Mononuclear cell (primary cell): ENCODE results near the gene EAF1. TPM values are rescaled to one million over a fixed set of nuclear protein-coding genes. Genes with fewer than 3 reads are reported as not detected.
"Not testable (repeated sequence)": the region's sequence is repeated elsewhere in the genome, so short reads cannot be mapped to it uniquely, and the experiment has no call there.

Source experiments
- H3K27me3 ChIP-seq: 2 replicates; pipeline ENCODE4 v1.6.0; 2011; ENCODE audit warnings: low read length, control low read depth; ENCODE audit not compliant: insufficient read depth
- H3K4me1 ChIP-seq: 2 replicates; pipeline ENCODE4 v1.5.1; 2011; ENCODE audit warnings: mild to moderate bottlenecking, low read length, control low read depth; ENCODE audit not compliant: insufficient read depth
- H3K4me3 ChIP-seq: 2 replicates; pipeline ENCODE4 v1.5.1; 2011; ENCODE audit warnings: mild to moderate bottlenecking, low read length, moderate library complexity
- H3K9me3 ChIP-seq: 2 replicates; pipeline ENCODE4 v1.5.1; 2011; ENCODE audit warnings: low read depth, mild to moderate bottlenecking, control low read depth, low read length
- total RNA-seq: library from RNA; depleted of rRNA; stranded (reverse); fragments of >200 nt; gene quantifications from one replicate; pipeline ENCODE4 v1.2.3, GENCODE V29; 2012

EAF1 gene
- total RNA-seq: 121 TPM

GRCh38 chr3:15427182-15427880, at the start of gene EAF1, which contains the start of gene METTL6:
TSS of gene EAF1 (plus strand) at chr3:15427598. CDS start at chr3:15427780, 182 bp downstream.
TSS of gene METTL6 (minus strand) at chr3:15427544. CDS start at chr3:15426511, 1,033 bp downstream.
- H3K9me3 ChIP-seq: no peaks in the 10 kb centered on the region
- H3K4me1 ChIP-seq: peaks cover 41% of the 10 kb centered on the region
- peak within 1 kb of the TSS; percentile 97 for H3K4me3 ChIP-seq
- H3K27me3 ChIP-seq: no peaks in the 10 kb centered on the region

- H3K9me3 ChIP-seq: no peaks in the 10 kb centered on the region
- peaks cover 13% of the 10 kb centered on the region for H3K4me1 ChIP-seq
- H3K27me3 ChIP-seq: no peaks in the 10 kb centered on the region
- no peak overlapping the region for H3K4me3 ChIP-seq
Observed at GRCh38 chr3:15377961-15378791, 49.2 kb upstream of the EAF1 start.

- Histone ChIP-seq H3K4me3 (no peak overlapping the region), H3K4me1 (peaks cover 29% of the 10 kb centered on the region), H3K9me3 (no peaks in the 10 kb centered on the region), H3K27me3 (no peaks in the 10 kb centered on the region)
Observed at GRCh38 chr3:15380980-15381890, 46.2 kb upstream of the EAF1 start.

DNA sequence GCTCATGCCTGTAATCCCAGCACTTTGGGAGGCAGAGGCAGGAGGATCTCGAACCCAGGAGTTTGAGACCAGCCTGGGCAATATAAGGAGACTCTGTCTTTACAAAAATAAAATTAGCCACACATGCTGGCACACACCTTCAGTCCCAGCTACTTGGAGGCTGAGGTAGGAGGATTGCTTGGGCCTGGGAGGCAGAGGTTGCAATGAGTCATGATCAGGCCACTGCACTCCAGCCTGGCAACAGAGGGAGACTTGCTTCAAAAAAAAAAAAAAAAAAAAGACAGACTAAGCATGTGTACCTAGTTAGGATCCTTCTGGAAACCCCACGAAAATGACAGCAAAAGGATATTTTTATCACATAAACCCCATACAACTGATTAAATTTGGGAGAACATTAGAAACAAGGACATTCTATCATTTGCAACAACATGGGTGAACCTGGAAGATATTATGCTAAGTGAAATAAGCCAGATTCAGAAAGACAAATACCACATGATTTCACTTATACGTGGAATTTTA, 44.9 kb upstream of the EAF1 start:
- Histone ChIP-seq H3K4me3 (no peak overlapping the region), H3K4me1 (peaks cover 39% of the 10 kb centered on the region), H3K27me3 (no peaks in the 10 kb centered on the region), H3K9me3 (no peaks in the 10 kb centered on the region)

GRCh38 chr3:15384510-15385237, 42.7 kb upstream of the EAF1 start:
- Histone ChIP-seq H3K4me3 (no peak overlapping the region), H3K9me3 (no peaks in the 10 kb centered on the region), H3K4me1 (peaks cover 35% of the 10 kb centered on the region), H3K27me3 (no peaks in the 10 kb centered on the region)

- not testable (repeated sequence) for H3K9me3 ChIP-seq, H3K4me3 ChIP-seq, H3K27me3 ChIP-seq
- H3K4me1 ChIP-seq: peaks cover 35% of the 10 kb centered on the region
Observed at GRCh38 chr3:15385238-15385695, 42.1 kb upstream of the EAF1 start.

DNA sequence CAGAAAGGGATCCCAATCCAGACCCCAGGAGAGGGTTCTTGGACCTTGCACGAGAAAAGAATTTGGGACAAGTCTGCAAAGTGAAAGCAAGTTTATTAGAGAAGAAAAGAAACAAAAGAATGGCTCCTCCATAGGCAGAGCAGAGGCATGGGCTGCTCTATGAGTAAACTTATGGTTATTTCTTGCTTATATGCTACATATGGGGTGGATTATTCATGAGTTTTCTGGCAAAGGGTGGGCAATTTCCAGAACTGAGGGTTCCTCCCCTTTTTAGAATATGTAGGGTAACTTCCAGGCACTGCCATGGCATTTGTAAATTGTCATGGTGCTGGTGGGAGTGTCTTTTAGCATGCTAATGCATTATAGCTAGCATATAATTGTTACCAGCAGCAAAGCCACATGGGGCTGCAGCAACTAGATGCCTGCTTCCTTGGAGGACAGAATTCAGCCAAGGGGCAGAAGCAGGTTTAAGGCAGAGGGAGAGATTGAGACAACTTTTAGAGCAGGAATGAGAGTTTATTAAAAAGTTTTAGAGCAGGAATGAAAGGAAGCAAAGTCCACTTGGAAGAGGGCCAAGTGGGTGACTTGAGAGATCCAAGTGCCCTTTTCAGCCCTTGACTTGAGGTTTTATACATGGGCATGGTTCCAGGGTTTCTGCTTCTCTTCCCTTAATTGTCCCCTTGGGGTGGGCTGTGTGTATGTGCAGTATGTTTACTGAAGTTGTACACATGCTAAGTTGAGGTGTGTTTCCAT, 41.3 kb upstream of the EAF1 start:
- Histone ChIP-seq H3K27me3 (no peaks in the 10 kb centered on the region), H3K4me3 (no peak overlapping the region), H3K9me3 (no peaks in the 10 kb centered on the region), H3K4me1 (peaks cover 35% of the 10 kb centered on the region)

- not testable (repeated sequence) for H3K4me3 ChIP-seq, H3K27me3 ChIP-seq, H3K9me3 ChIP-seq
- peaks cover 35% of the 10 kb centered on the region for H3K4me1 ChIP-seq
Observed at GRCh38 chr3:15386654-15386955, 40.8 kb upstream of the EAF1 start.

GRCh38 chr3:15387171-15387581, 40.2 kb upstream of the EAF1 start:
- no peak overlapping the region for H3K4me3 ChIP-seq
- no peaks in the 10 kb centered on the region for H3K27me3 ChIP-seq
- no peaks in the 10 kb centered on the region for H3K9me3 ChIP-seq
- peaks cover 35% of the 10 kb centered on the region for H3K4me1 ChIP-seq

DNA sequence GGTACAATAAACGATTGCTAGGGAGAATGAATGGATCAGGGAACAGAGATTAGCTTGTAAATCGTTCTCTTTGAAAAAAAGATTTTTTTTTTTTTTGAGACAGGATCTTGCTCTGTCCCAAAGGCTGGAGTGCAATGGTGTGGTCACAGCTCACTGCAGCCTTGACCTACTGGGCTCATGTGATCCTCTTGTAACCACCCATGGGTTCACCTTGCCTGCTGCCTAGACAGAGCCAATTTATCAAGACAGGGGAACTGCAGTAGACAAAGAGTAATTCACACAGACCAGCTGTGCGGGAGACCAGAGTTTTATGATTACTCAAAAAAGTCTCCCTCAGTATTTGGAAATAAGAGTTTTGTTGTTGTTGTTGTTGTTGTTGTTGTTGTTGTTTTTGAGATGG, 39.7 kb upstream of the EAF1 start:
- H3K4me1 ChIP-seq: peaks cover 35% of the 10 kb centered on the region
- no peaks in the 10 kb centered on the region for H3K27me3 ChIP-seq
- H3K4me3 ChIP-seq: no peak overlapping the region
- H3K9me3 ChIP-seq: no peaks in the 10 kb centered on the region

DNA sequence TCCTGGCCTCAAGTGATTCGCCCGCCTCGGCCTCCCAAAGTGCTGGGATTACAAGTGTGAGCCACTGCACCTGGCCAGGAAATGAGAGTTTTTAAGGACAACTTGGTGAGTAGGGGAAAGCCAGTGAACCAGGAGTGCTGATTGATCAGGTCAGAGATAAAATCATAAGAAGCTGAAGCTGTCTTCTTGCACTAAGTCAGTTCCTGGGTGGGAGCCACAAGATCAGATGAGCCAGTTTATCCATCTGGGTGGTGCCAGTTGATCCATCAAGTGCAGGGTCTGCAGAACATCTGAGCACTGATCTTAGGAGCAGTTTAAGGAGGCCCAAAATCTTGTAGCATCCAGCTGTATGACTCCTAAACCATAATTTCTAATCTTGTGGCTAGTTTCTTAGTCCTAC, 39.1 kb upstream of the EAF1 start:
- not testable (repeated sequence) for H3K27me3 ChIP-seq, H3K9me3 ChIP-seq, H3K4me3 ChIP-seq
- H3K4me1 ChIP-seq: peaks cover 35% of the 10 kb centered on the region

DNA sequence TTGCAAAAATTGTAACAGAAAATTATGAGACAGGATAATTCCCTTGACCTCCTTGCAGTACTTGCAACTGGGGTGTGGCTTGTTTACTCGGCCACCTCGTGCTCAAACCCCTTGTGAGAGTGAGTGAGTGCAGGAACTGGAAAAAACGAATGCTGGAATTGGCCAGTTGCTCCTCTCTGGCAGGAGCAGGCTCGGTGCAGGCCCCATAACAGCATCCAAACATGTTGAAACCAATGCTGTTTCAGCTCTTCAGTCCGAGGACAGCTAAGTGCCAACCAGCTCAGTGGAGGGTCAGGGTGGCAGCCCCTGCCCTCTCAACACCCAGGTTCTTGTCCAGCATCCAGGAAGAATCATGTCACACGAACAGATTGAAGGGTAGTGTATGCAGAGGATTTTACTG, 36.9 kb upstream of the EAF1 start:
- no peaks in the 10 kb centered on the region for H3K27me3 ChIP-seq
- no peaks in the 10 kb centered on the region for H3K9me3 ChIP-seq
- peaks cover 22% of the 10 kb centered on the region for H3K4me1 ChIP-seq
- H3K4me3 ChIP-seq: no peak overlapping the region

- Histone ChIP-seq H3K27me3 (no peaks in the 10 kb centered on the region), H3K4me1 (peaks cover 17% of the 10 kb centered on the region), H3K9me3 (no peaks in the 10 kb centered on the region), H3K4me3 (no peak overlapping the region)
Observed at GRCh38 chr3:15391007-15391406, 36.4 kb upstream of the EAF1 start.

- not testable (repeated sequence) for H3K27me3 ChIP-seq, H3K4me3 ChIP-seq, H3K4me1 ChIP-seq, H3K9me3 ChIP-seq
Observed at GRCh38 chr3:15393252-15393651, 34.1 kb upstream of the EAF1 start.
